ENCODE data around the gene IQGAP2.

Gene IQGAP2

DNA sequence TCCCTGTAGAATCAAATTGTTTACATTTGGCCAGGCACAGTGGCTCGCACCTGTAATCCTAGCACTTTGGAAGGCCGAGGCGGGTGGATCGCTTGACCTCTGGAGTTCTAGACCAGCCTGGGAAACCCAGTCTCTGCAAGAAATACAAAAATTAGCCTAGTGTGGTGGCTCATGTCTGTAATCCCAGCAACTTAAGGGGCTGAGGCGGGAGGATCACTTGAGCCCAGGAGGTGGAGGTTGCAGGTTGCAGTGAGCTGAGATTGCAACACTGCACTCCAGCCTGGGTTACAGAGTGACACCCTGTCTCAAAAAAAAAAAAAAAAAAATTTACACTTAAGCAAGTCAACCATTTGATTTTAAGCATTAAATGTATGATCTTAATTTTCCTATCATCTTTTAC is 17.5 kb upstream of the IQGAP2 start:
- no peak for DNase-seq (ENCODE audit: low spot score)

DNA sequence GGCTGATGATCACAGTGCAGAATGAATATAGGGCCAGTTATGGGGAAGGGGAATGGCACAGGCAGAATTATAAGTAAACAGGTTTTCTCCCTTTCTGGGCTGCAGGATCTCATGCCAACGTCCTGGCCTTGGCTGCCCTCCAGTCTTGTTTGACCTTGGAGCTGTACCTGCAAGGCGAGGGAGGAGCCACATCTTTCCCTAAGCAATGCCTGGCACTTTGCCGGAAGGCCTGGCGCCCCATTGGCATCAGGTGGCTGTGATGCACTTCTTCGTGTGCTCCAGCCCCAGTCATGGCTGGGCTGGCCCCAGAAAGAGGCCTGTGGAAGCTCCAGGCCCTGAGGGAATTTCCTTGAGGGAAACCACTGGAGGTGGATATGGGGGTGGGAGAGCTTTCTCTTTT is 16.7 kb upstream of the IQGAP2 start:
- DNase-seq (ENCODE audit: low spot score), result no peak

DNA sequence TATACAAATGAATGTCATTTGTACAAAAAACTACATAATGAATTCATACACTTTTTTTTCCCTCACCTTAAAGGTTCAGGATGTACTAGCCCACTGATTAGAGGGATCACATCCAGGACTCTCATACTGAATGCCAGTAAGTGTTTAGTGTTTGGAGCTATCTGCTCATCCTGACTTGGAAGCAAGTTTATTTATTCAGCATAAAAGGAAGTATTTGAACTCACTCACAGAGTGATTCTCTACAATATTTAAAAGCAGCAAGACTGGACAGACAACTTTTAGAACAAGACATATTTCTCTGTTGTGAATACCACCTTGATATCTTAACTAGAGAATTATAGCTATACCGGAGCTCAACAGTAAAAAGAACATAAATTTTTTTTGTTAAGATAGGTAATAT is 14.8 kb upstream of the IQGAP2 start:
- no peak for DNase-seq (ENCODE audit: low spot score)

DNA sequence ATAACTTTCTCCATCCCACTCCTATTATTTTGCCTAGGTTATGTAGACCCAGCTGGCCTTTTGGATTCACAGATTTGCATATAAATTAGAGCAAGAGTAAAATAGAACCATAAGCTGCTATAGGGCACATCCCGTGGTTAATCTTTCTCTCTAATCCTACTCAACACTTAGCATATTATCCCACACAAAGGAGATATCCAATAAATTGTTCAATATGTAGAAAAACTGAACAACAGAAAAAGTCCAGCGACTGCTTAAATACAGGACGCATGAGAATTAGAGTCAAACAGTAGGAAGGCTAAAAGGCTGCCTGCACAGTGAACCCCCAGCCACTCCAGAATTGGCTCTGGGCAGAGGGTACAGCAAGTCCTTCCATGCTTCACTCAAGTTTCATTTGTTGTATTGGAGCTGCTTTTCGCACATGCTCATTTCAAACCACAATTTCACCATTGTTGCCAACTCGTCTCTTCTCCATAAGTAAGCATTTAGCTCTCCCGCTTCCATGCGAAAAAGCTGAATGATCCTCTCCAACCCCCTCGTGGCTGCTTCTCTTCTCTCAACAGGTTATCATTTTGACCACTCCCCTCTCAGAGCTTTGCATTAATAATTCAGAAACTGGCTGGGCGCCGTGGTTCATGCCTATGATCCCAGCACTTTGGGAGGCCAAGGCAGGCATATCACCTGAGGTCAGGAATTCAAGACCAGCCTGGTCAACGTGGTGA is 14.1 kb upstream of the IQGAP2 start:
- DNase-seq (ENCODE audit: low spot score), result no peak

DNA sequence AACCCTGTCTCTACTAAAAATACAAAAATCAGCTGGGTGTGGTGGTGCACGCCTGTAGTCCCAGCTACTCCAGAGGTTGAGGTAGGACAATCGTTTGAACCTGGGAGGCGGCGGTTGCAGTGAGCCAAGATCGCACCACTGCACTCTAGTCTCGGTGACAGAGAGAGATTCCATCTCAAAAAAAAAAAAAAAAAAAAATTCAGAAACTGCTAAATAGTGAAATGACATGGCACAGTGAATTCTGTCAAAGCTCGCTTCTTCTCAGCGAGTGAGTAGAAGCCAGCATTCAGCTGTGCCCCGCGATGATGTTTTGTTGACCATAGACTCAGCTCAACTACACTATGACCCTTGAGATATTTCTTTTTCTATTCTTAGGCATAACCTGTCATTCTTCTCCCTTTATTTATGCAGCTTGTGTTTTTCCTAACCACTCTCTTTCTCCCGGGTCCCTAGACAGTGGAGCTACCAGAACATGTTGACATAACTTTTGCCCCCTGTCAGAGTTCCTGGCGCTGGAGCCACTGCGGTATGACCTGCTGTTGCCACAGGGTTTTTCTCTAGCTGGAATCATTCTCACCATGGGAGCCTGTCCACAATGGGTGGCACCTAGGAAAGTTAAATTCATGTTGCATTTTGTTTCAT is 13.5 kb upstream of the IQGAP2 start:
- DNase-seq (ENCODE audit: low spot score), result no peak

DNA sequence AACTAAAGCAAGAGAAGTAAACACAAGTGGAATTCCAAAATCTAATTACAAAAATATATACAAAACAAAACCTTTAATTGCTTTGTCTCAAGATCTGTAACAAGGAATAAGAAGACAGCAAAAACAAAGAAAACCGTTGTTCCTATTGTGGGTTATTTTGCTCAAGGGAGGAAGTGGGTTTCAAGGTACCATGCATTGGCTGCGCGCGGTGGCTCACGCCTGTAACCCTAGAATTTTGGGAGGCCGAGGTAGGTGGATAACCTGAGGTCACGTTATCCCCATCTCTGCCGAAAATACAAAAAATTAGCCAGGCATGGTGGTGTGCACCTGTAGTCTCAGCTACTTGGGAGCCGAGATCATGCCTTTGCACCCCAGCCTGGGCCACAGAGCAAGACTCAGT is 12.1 kb upstream of the IQGAP2 start:
- DNase-seq (ENCODE audit: low spot score), result no peak

DNA sequence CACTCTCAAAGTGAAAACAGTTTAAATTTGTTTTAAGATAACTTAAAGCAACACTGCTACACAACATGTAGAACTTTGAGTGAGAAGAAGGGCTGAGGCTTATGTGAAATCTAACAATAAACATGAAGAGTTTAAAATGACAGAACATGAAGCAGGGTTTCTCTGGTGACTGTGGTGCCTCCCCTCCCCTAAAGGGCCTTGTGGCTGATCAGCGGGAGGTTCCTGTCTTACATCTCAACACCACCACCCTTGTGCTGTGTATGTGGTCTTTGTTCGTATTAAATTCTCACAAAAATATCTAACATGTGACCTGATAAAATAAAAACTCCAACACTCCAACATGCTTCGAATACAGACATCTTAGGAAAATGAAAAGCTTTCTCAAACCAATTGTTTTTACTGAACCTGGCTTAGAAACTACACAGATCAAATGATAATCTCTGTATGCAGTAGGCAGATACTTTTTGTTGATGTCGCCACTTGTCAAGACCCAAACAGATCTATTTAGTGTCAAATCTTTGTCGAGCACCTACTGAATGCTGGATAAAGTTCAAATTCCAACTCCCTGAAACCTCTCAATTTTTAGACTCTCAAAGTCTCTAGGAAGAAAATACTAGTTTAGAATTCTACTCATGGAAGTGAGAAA is 9.9 kb upstream of the IQGAP2 start:
- DNase-seq (ENCODE audit: low spot score), result no peak

DNA sequence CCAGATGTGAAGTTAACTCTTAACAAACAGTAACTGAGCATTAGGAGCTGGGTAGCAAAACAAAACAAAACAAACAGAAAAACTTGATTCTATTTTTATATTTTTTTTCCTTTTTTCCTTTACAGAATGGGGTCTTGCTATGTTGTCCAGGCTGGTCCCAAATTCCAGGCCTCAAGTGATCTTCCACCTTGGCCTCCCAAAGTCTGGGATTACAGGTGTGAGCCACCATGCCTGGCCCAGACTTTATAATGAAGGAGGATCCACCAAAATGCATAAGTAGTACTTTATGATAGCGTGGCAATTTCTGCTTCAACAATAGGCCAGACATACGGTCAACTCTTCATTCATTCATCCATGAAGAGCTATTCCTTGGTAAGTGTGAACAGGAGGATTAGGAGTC is 5.9 kb upstream of the IQGAP2 start:
- DNase-seq (ENCODE audit: low spot score), result no peak

DNA sequence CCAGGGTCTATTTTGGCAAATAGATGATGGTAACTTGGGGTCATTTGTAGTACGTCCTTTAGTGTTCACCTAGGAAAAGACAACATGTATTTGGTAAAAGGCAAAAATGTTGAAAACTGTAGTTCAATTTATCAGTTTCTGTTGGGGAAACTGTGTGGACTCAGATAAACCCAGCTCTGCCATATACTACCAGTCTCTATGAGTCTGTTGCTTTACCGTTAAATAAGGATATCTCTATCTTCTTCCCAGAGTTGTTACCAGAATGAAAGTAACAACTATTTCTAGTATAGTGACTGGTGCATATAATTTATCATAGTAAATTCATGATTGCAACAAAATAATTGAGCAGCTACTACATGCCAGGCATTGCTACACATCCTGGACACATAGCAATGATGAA is 3.8 kb upstream of the IQGAP2 start:
- DNase-seq (ENCODE audit: low spot score), result no peak

DNA sequence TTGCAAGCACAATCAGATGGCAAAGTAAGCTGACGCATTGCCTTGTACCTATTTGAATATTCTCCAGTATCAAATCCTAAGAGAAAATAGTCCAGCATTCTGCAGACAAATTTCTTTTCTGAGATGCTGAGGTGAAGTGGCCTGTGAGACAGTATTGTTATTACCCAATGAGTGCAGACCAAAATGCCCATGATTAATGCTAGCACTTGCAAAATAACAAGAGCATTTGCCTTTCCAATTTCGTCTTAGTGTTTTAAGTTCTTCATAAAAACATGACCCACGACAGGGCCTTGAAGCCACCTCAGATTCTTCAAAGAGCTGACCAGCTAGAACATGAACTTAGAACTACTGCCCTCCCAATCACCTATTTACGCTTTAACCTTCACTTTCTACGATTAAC is 2.6 kb upstream of the IQGAP2 start:
- DNase-seq (ENCODE audit: low spot score), result no peak

DNA sequence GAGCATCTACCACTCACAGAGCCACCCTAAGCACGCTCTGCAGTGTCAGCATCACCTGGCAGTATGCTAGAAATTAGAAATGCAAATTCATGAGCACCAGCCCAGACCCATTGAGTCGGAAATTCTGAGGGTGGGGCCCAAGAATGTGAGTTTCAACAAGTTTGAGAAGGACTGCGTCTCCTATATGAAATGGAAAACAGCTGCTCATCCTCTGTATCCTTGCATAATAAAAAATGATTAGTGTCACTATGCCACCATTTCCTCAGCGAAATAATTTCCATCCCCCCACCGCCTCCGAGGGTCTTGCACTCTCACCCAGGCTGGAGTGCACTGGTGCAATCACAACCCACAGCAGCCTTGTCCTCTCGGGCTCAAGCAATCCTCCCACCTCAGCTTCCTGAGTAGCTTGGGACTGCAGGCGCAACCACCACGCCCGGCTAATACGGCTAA is 1.3 kb upstream of the IQGAP2 start:
- DNase-seq (ENCODE audit: low spot score), result no peak

DNA sequence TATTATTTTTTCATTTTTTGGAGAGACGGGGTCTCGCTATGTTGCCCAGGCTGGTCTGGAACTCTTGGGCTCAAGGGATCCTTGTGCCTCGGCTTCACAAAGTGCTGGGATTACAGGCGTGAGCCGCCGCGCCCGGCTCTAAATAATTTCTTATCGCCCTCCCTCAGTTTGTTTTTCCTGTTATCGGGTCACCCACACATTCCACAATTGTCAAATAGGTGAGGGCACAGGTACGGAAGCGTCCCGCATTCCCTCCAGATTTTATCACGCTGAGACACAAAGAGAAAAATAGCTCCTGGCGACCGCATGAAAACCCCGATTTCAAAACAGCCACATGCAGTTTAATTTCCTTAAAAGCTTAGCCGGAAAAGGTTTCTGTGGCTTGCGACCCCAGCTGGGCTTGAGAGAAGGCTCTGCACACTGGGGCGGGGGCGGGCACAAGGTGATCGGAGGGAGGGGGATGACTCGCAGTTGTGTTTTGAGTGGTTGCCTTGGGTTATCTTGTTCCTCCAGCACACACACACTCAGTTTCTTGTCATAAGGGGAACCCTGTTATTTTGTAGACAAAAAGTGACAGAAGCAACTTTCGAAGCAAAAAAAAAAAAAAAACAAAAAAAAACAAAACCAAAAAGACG is 717 bp upstream of the IQGAP2 start:
- DNase-seq (ENCODE audit: low spot score), result peak; percentile 8

DNA sequence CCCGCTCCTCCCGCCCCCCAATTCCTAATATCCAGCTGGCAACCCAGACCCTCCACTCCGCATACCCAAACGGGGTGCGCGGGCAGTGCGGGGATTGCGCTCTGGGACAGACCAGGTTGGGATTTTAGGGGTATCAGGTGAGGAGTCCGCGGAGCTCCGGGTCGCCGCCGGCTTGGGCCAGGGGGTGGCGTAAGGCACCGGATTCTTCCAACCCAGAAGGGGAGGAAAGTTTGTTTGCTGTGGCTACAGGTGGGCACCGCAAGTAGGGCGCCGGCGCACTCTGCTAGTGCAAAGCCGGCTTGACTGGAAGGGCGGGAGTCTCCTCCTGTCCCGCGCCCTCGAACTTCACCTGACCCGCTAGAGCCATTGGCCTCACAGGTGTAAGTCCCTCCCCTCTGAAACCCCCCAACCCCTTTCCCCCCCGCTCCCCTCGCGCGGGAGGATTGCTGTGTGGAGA is 709 bp downstream of the IQGAP2 start:
- DNase-seq (ENCODE audit: low spot score), result peak; percentile 7

DNA sequence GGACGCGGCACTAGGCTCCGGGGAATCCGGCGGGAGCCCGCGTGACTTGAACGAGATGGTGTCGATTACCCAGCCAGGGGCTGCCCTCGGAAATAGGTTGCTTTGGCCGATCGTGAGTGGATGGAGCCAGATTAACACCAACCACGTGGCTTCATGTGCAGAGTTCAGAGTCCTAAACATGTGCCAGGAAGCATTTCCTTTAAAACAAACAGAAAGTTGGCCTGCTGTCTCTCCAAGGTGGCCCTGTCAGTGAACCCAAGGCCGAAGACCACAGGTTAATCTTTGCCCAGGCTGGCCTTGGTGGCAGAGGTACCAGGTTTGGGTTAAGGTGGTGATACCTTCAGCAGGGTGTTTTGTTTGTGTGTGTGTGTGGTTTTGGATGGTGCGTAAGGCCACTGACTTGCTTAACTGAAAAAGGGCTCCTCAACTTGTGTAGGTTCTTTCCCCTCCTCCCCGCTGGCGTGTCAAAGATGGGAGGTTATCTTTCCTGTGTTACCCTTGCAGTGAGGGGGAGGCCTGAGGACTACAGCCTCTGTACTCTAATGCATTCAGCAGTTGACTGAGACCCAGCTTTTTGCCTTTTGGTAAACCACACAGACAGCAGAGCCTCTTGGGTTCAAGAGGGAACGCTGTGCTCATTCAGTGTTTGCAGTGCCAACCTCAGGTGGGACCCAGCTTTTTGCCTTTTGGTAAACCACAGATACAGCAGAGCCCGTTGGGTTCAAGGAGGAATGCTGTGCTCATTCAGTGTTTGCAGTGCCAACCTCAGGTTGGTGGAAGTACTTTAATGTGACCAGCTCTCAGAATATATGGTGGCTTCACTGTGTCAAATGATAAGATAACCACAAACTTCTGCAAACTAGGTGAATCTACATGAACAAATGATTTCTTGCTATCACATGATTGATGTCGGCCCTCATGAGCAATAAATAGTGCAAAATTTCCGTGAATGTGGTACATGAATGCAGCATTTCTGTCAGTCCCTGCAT is 1.4 kb downstream of the IQGAP2 start:
- DNase-seq (ENCODE audit: low spot score), result no peak

DNA sequence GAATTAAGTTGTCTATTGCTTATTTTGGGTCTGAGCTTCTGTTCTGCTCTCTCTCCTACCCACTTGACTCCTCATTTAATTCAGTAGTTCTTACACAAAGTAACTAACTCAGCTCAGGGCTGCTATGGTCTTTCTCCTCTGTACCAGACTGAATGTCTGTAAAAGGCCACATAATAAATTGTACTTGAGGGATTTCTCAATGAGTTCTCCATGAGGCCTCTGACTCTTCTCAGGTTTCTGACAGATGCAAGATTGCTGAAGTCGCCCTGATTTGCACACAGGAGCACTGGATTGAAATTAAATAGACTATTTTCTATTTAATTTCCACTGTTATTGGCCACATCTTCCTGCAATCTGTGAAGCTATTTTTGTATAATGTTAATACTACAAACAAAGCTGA is 2.9 kb downstream of the IQGAP2 start:
- no peak for DNase-seq (ENCODE audit: low spot score)

DNA sequence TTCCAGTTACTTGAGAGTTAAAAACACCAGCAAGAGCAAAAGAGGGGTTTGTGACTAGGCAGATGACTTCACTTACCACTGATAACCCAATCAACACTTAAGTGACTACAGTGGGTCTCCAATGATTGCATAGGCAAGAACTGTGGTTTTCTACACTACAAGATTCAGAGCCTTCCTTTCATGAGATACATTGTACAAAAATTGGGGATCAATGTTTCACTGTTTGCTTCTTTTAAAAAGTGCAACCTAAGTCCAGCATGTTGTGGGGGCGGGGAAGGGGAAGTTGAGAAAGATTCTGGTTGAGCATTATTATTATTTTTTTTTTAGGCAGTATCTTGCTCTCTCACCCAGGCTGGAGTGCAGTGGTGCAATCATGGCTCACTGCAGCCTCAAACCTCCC is 3.6 kb downstream of the IQGAP2 start:
- DNase-seq (ENCODE audit: low spot score), result no peak

DNA sequence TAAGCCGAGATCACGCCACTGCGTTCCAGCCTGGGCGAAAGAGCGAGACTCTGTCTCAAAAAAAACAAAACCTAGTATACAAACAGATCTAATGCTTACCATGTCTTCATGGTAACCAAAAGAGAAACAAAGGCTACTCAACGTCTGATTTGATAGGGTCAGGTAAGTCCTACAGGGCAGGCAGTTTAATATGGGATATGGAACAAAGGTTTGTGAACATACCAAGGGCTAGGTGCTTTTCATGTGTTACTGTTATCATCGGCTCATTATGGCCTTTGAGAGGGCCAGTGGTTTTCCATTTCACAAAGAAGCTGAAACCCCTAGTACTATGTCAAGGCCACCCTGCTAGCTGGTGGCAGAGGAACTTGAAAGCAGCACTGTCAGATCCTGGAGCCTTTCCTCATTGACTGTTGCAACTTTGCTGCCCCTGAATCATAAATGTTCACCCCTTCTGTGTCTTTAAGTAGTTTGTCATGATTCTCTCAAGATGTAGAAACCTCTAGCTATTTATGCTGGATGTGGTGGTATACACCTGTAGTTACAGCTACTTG is 5.1 kb downstream of the IQGAP2 start:
- no peak for DNase-seq (ENCODE audit: low spot score)

DNA sequence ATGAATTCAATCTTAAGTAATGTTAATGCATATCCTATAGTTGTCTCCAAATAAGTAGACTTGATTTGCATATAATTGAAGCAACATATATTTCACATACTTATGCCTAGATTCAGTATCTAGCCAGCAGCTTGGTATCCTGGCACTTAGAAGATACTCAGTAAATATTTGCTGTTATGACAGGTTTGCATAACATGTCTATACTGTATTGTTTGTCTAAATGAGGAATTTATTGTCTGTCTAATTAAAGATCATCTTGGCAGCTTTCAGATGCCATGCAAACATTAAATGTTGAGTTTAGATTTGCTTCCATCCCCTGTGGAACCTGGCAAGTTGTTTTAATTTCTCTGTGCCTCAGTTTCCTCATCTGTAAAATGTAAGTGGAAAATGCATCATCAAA is 9.4 kb downstream of the IQGAP2 start:
- no peak for DNase-seq (ENCODE audit: low spot score)

DNA sequence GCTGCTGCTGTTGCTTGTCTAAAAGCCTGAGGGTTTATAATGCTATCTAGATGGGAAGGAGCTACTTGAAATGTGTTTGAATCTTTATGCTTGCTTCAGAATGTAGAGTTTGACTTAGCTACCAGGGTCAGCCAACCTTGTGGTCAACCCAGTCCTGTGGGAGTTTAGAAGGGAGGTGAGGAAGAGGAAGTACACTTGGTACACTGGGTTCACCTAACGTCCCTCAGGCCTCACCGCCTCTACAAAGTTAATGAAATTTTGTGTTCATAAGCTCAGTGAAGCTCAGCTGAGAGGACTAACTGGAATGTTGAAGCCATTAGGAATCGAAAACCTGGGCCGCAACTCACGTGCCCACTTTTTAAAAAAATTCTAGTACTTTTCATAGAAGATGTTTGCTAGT is 10.7 kb downstream of the IQGAP2 start:
- no peak for DNase-seq (ENCODE audit: low spot score)

DNA sequence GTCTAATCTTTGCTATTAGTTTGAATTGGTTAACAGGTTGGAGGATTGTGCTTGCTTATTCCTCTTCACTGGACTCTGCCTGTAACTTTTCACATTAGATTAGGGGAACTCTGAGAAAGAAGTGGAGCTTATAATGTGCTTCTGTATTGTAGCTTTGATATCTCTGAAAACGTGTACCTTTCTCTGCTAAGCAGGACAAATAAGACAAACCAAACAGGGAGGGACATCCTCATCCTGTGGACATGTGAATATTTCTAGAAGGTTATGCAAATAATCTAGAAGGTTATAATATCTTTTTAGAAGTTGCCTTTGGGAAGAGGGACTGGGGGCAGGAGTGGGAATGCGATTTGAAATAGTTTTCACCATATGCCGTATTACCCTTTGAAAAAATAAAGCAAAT is 11.7 kb downstream of the IQGAP2 start:
- no peak for DNase-seq (ENCODE audit: low spot score)

DNA sequence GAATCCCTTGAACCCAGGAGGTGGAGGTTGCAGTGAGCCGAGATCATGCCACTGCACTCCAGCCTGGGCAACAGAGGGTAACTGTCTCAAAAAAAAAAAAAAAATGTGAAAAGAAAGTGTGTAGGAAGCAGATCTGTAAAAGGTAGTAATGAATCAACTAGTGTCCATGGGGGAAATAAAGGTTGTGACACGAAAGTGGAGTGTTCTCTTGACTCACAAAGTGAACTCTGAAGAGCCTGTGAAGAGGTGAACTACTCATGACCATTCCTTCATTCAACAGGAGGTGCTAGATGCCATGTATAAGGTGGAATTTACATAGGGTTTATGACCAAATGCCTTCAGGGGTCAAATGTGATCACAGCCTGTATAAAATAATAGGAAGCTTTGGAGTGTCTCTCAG is 12.8 kb downstream of the IQGAP2 start:
- DNase-seq (ENCODE audit: low spot score), result no peak

All from GM03348 (cell line).